ENCODE data around the gene ABCC9.
"Not testable (repeated sequence)": the region's sequence is repeated elsewhere in the genome, so short reads cannot be mapped to it uniquely, and the experiment has no call there.

ABCC9 gene

GRCh38 chr12:21806255-21806654 is 135.0 kb downstream of the ABCC9 start:
- H3K27ac ChIP-seq: no peak overlapping the region
- TF ChIP-seq CTCF (conservative IDR thresholded peaks at IDR 0.05): no peak
- TF ChIP-seq ZFX (IDR thresholded peaks at IDR 0.05): no peak

GRCh38 chr12:21801522-21802288 is 139.5 kb downstream of the ABCC9 start:
- H3K27ac ChIP-seq: no peak overlapping the region
- TF ChIP-seq CTCF (conservative IDR thresholded peaks at IDR 0.05): no peak
- no peak for TF ChIP-seq ZFX (IDR thresholded peaks at IDR 0.05)

- TF ChIP-seq ZFX (IDR thresholded peaks at IDR 0.05) (no peak), CTCF (conservative IDR thresholded peaks at IDR 0.05) (no peak)
- H3K27ac ChIP-seq: no peak overlapping the region
Measured at GRCh38 chr12:21800011-21800410, 141.2 kb downstream of the ABCC9 start.

- TF ChIP-seq CTCF (conservative IDR thresholded peaks at IDR 0.05) (no peak), ZFX (IDR thresholded peaks at IDR 0.05) (no peak)
- H3K27ac ChIP-seq: no peak overlapping the region
Measured at GRCh38 chr12:21797539-21797938, 143.7 kb downstream of the ABCC9 start.

- TF ChIP-seq CTCF (conservative IDR thresholded peaks at IDR 0.05): no peak
- TF ChIP-seq ZFX (IDR thresholded peaks at IDR 0.05): no peak
- H3K27ac ChIP-seq: no peak overlapping the region
Measured at GRCh38 chr12:21795648-21796328, 145.4 kb downstream of the ABCC9 start.

- not testable (repeated sequence) for H3K27ac ChIP-seq
Measured at GRCh38 chr12:21794807-21795595, 146.2 kb downstream of the ABCC9 start.

GRCh38 chr12:21789687-21790086 is 151.5 kb downstream of the ABCC9 start:
- H3K27ac ChIP-seq: not testable (repeated sequence)

All from C4-2B (cell line).